BJ (cell line): Measurements from ENCODE around the gene ZBTB21. TPM values are rescaled to one million over a fixed set of nuclear protein-coding genes. Genes with fewer than 3 reads are reported as not detected.
A peak's percentile ranks its signal among the peaks of the same experiment; 100 is the strongest.

Experiments
- CTCF ChIA-PET: fragments of 350-600 bp; formaldehyde crosslinking; extraction: SDS; loops from one replicate; lab custom pipeline; 2021; ENCODE audit warnings: antibody characterized with exemption, inconsistent platforms; lab: Yijun Ruan, JAX
- POLR2A ChIA-PET: fragments of 300-600 bp; sonication (Branson Sonifier 250); formaldehyde crosslinking; extraction: SDS; loops from one replicate; lab custom pipeline; 2021; ENCODE audit warnings: antibody characterized with exemption; lab: Charles Lee
- DNase-seq: peaks from one replicate; pipeline ENCODE4 v3.0.0-alpha.2; 2011; ENCODE audit warnings: low read depth
- H3K27me3 ChIP-seq: 2 replicates; pipeline ENCODE4 v1.6.0; 2011; ENCODE audit warnings: low read length; ENCODE audit not compliant: control insufficient read depth, insufficient read depth
- H3K36me3 ChIP-seq: 2 replicates; pipeline ENCODE4 v1.5.1; 2011; ENCODE audit warnings: low read length; ENCODE audit not compliant: control insufficient read depth, insufficient read depth
- H3K4me3 ChIP-seq: 2 replicates; pipeline ENCODE4 v1.5.1; 2011; ENCODE audit warnings: low read depth, mild to moderate bottlenecking, control low read depth, low read length
- CTCF ChIP-seq: IDR thresholded peaks from 2 replicates; pipeline ENCODE4 v1.5.1; 2011; ENCODE audit warnings: low read depth, mild to moderate bottlenecking, control low read depth, inconsistent platforms, low read length, moderate library complexity; ENCODE audit not compliant: insufficient read depth
- polyA plus RNA-seq: library from polyadenylated mRNA; depleted of rRNA; stranded (reverse); fragments of >200 nt; gene quantifications from 2 replicates; pipeline ENCODE4 v1.2.3, GENCODE V29; 2011

The ZBTB21 gene
- polyA plus RNA-seq, 1 experiment = 8.1 TPM

GRCh38 chr21:42039470-42039901, 29.3 kb upstream of the ZBTB21 start:
- H3K36me3 ChIP-seq = no peaks in the 10 kb centered on the region
- TF ChIP-seq CTCF = no peak
- ChIA-PET CTCF (interaction anchor here (1.0 to 3.3 kb wide), 3 partner anchors 14 to 427 kb away, joined by 3 to 13 read pairs (median 3); no protein-coding TSS in a partner anchor), POLR2A (no interaction called here)
- DNase-seq = peak; percentile 40
- no peaks in the 10 kb centered on the region for H3K27me3 ChIP-seq
- no peak overlapping the region for H3K4me3 ChIP-seq

GRCh38 chr21:42038826-42039425, 28.8 kb upstream of the ZBTB21 start:
- CTCF ChIA-PET = interaction anchor here (1.0 to 3.3 kb wide), 5 partner anchors 13 to 426 kb away, joined by 3 to 13 read pairs (median 3); no protein-coding TSS in a partner anchor
- POLR2A ChIA-PET = no interaction called here
- TF ChIP-seq CTCF = no peak
- no peaks in the 10 kb centered on the region for H3K27me3 ChIP-seq
- no peak overlapping the region for H3K4me3 ChIP-seq
- no peaks in the 10 kb centered on the region for H3K36me3 ChIP-seq
- peak; percentile 46 for DNase-seq

DNA sequence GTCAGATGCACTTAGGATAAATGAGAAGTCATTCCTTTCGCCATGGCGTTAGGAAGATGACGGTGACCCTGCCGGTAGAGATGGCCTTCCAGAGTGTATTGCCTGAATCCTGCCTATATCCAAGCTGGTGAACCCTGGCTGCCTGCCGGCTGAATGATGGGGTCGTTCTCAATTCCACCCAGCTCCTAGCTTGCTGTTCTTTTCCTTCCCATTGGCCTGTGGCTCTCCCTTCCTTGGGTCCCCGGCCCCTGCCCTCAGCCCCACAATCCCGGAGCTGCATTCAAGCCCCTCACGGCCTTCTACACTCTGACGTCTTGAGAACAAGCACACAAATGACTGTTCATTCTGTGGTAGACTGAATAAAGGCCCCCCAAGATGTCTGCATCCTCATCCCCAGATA, 28.2 kb upstream of the ZBTB21 start:
- Histone ChIP-seq H3K4me3 (no peak overlapping the region), H3K36me3 (no peaks in the 10 kb centered on the region), H3K27me3 (no peaks in the 10 kb centered on the region)
- POLR2A ChIA-PET = no interaction called here
- TF ChIP-seq CTCF = no peak
- CTCF ChIA-PET = interaction anchor here (0.5 to 3.3 kb wide), 5 partner anchors 9 to 69 kb away, joined by 3 to 13 read pairs (median 3); no protein-coding TSS in a partner anchor
- DNase-seq = no peak

- no peak for DNase-seq
- CTCF ChIA-PET = interaction anchor here (0.5 to 3.3 kb wide), 5 partner anchors 9 to 70 kb away, joined by 3 to 13 read pairs (median 3); no protein-coding TSS in a partner anchor
- no peaks in the 10 kb centered on the region for H3K36me3 ChIP-seq
- no peak for TF ChIP-seq CTCF
- POLR2A ChIA-PET = no interaction called here
- no peak overlapping the region for H3K4me3 ChIP-seq
- H3K27me3 ChIP-seq = no peaks in the 10 kb centered on the region
Measured at GRCh38 chr21:42037943-42038342, 27.8 kb upstream of the ZBTB21 start.

GRCh38 chr21:42037516-42037915, 27.4 kb upstream of the ZBTB21 start:
- Histone ChIP-seq H3K36me3 (no peaks in the 10 kb centered on the region), H3K27me3 (no peaks in the 10 kb centered on the region), H3K4me3 (no peak overlapping the region)
- CTCF ChIA-PET = interaction anchor here (0.9 to 3.3 kb wide), 4 partner anchors 8 to 70 kb away, joined by 3 to 13 read pairs (median 4); no protein-coding TSS in a partner anchor
- no peak for DNase-seq
- no peak for TF ChIP-seq CTCF
- POLR2A ChIA-PET = no interaction called here
